ENCODE measurements around the gene CIT.

DNA sequence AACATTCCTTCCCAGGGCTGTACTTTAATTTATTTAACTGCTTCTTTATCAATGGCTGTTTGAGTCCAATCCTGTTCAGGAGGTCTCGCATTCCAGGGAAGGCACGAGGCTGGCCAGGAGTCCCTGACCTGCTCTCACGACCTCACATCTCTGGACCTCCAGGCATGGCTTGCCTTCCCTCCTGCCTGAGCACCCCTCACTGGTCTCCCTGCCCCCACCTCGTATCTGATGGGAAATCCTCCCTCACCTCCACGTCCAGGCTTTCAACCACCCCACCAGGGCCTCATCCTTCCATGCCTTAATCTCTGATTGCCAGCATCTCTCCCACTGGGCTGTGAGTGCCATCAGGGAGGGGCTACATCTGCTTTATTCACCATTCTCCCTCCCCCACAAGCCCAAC, 180.2 kb downstream of the CIT start:
- TF ChIP-seq POLR2AphosphoS5 (IDR thresholded peaks at IDR 0.05; ENCODE audit: low read depth, low read length) (no peak), CTCF (IDR thresholded peaks at IDR 0.05) (no peak), SIN3A (IDR thresholded peaks at IDR 0.05; ENCODE audit: borderline replicate concordance, insufficient read depth, low read depth, low read length) (no peak), TCF7L2 (IDR thresholded peaks at IDR 0.05; ENCODE audit: low read depth, low read length) (no peak)
